ENCODE data around the gene TSC22D2. TPM values are rescaled to one million over a fixed set of nuclear protein-coding genes. Genes with fewer than 3 reads are reported as not detected.

Gene TSC22D2
- total RNA-seq, 2 donors from 2014 or later: 16.7 to 31.7 TPM

DNA sequence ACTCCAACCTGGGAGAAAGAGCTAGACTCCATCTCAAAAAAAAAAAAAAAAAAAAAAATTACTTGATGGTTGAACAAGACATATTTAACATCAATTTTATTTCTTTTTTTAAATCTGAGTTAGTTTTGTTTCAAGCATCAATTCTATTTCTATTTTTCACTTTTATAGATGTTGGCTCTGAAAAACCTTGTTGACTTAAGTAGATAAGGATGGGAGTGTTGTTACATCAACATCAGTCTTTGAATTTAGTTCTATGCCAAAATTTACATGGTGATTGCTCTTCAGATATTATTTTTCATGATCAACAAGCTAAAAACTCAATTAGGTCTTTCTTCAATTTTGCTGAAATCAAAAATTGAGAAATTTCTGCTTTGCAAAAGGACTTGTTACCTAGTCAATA, 71.3 kb downstream of the TSC22D2 start:
- Histone ChIP-seq H3K9ac (ENCODE audit: low read depth in 2 of 2, low read length in 2 of 2) (no peak overlapping the region), H3K9me3 (no peaks in the 10 kb centered on the region), H3K4me1 (no peaks in the 10 kb centered on the region), H3K36me3 (no peaks in the 10 kb centered on the region), H3K27me3 (no peaks in the 10 kb centered on the region), H3K4me3 (no peak overlapping the region), H3K27ac (no peak overlapping the region)
- TF ChIP-seq, protein P1, sequence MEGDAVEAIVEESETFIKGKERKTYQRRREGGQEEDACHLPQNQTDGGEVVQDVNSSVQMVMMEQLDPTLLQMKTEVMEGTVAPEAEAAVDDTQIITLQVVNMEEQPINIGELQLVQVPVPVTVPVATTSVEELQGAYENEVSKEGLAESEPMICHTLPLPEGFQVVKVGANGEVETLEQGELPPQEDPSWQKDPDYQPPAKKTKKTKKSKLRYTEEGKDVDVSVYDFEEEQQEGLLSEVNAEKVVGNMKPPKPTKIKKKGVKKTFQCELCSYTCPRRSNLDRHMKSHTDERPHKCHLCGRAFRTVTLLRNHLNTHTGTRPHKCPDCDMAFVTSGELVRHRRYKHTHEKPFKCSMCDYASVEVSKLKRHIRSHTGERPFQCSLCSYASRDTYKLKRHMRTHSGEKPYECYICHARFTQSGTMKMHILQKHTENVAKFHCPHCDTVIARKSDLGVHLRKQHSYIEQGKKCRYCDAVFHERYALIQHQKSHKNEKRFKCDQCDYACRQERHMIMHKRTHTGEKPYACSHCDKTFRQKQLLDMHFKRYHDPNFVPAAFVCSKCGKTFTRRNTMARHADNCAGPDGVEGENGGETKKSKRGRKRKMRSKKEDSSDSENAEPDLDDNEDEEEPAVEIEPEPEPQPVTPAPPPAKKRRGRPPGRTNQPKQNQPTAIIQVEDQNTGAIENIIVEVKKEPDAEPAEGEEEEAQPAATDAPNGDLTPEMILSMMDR (IDR thresholded peaks at IDR 0.05): no peak
- no peak for DNase-seq
- intact Hi-C loops (cut with DNase I): no loop called here

DNA sequence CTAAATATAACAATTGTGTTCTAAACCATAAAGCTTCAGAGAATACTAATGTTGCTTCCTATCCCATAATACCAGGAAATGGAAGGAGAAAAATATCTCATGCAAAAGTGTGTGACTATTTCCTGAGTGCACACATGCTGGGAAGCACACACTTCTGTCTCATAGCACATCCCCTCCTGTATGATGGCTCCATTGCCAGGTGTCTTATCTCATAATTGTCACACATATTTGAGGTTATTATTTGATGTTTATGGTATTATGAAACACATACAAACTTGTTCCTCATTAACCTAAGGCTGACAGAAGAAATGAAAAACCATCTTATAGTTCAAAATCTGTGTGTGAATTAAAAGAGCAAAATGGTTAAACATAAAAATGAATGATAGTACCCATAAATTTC, 72.8 kb downstream of the TSC22D2 start:
- DNase-seq: no peak
- no peak overlapping the region for H3K27ac ChIP-seq
- no peaks in the 10 kb centered on the region for H3K36me3 ChIP-seq
- no peak overlapping the region for H3K4me3 ChIP-seq
- H3K27me3 ChIP-seq: no peaks in the 10 kb centered on the region
- intact Hi-C loops (cut with DNase I): no loop called here
- no peak overlapping the region for H3K9ac ChIP-seq (ENCODE audit: low read depth in 2 of 2, low read length in 2 of 2)
- H3K9me3 ChIP-seq: no peaks in the 10 kb centered on the region
- no peaks in the 10 kb centered on the region for H3K4me1 ChIP-seq
- TF ChIP-seq, protein P1 (IDR thresholded peaks at IDR 0.05): no peak

DNA sequence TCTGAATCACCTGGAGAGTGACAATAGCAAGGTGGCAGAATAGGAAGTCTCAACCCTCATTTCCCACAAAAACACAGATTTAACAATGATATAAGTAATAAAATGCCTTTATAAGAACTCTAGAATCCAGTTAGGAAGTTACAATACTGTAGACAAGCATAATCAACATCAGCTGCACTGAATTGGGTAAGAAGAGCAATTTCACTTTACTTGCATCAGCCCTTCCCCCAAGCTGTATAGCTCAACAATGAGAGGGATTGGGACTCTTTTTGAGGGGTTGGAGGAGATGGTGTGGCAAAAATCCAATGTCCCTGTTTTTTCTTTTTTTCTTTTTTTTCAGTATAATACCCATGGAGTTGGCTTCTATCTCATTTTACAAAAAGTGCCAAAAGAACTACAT, 75.1 kb downstream of the TSC22D2 start:
- Histone ChIP-seq H3K27ac (no peak overlapping the region), H3K27me3 (no peaks in the 10 kb centered on the region), H3K4me3 (no peak overlapping the region), H3K4me1 (no peaks in the 10 kb centered on the region), H3K9ac (ENCODE audit: low read depth in 2 of 2, low read length in 2 of 2) (no peak overlapping the region), H3K9me3 (no peaks in the 10 kb centered on the region), H3K36me3 (no peaks in the 10 kb centered on the region)
- DNase-seq: no peak
- intact Hi-C loops (cut with DNase I): no loop called here
- TF ChIP-seq, protein P1 (IDR thresholded peaks at IDR 0.05): no peak

DNA sequence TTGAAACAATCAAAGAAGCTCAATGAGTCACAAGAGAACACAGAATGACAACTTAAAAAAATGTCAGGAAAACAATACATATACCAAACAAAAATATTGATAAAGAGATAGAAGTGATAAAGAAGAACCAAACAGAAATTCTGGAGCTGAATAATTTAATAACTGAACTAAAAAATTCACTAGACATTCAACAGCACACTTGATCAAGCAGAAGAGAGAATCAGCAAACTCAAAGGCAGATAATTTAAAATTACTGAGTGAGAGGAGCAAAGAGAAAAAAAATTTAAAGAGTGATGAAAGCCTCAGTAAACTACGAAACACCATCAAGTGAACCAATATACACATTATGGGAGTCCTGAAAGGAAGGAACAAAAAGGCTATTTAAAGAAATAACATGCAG, 76.3 kb downstream of the TSC22D2 start:
- no peaks in the 10 kb centered on the region for H3K36me3 ChIP-seq
- DNase-seq: no peak
- H3K9me3 ChIP-seq: no peaks in the 10 kb centered on the region
- TF ChIP-seq, protein P1 (IDR thresholded peaks at IDR 0.05): no peak
- H3K27me3 ChIP-seq: no peaks in the 10 kb centered on the region
- no peak overlapping the region for H3K27ac ChIP-seq
- H3K4me1 ChIP-seq: no peaks in the 10 kb centered on the region
- no peak overlapping the region for H3K4me3 ChIP-seq
- H3K9ac ChIP-seq (ENCODE audit: low read depth in 2 of 2, low read length in 2 of 2): no peak overlapping the region
- intact Hi-C loops (cut with DNase I): no loop called here

DNA sequence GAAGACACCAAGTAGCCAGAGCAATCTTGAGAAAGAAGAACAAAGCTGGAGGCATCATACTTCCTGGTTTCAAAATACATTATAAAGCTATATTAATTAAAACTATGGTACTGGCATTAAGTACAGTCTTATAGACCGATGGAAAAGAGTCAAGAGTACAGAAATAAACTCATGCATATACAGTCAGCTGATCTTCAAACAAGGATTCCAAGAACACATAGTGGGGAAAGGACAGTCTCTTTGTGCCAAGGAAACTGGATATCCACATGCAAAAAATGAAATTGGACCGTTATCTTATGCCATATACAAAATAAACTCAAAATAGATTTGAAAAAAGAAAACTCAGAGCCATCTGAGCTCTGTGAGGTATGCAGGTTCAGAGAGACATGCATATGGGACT, 80.8 kb downstream of the TSC22D2 start:
- no peak overlapping the region for H3K9ac ChIP-seq (ENCODE audit: low read depth in 2 of 2, low read length in 2 of 2)
- no peak for DNase-seq

More for the DNA sequence above, 80.8 kb downstream of the TSC22D2 start:
- intact Hi-C loops (cut with DNase I): no loop called here
- Histone ChIP-seq H3K4me1 (no peaks in the 10 kb centered on the region), H3K27ac (no peak overlapping the region), H3K36me3 (no peaks in the 10 kb centered on the region), H3K27me3 (no peaks in the 10 kb centered on the region), H3K4me3 (no peak overlapping the region), H3K9me3 (no peaks in the 10 kb centered on the region)
- TF ChIP-seq, protein P1 (IDR thresholded peaks at IDR 0.05): no peak
